ENCODE results near the gene SNRK.
A peak's percentile ranks its signal among the peaks of the same experiment; 100 is the strongest.

The SNRK gene

DNA sequence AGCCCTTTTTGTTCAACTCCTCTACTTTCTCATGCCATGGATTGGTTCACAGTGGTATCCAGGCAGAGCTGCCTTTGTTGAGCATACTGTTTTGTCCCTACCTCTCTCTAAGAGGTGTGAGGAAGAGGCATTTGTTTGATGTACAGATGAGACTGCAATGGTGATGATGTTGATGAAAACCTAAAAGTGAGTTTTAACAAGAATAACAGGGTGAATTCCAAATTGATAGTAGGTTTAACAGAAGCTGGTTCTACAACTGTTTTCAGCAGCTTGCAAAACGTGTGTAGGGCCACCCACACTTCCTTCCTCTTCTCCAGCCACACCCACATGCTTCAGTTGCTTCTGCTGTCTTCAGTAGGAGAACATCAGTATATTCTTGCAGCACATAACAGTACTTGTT, 10.2 kb downstream of the SNRK start:
- TF ChIP-seq, protein P1, sequence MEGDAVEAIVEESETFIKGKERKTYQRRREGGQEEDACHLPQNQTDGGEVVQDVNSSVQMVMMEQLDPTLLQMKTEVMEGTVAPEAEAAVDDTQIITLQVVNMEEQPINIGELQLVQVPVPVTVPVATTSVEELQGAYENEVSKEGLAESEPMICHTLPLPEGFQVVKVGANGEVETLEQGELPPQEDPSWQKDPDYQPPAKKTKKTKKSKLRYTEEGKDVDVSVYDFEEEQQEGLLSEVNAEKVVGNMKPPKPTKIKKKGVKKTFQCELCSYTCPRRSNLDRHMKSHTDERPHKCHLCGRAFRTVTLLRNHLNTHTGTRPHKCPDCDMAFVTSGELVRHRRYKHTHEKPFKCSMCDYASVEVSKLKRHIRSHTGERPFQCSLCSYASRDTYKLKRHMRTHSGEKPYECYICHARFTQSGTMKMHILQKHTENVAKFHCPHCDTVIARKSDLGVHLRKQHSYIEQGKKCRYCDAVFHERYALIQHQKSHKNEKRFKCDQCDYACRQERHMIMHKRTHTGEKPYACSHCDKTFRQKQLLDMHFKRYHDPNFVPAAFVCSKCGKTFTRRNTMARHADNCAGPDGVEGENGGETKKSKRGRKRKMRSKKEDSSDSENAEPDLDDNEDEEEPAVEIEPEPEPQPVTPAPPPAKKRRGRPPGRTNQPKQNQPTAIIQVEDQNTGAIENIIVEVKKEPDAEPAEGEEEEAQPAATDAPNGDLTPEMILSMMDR (IDR thresholded peaks at IDR 0.05; ENCODE audit: borderline replicate concordance, control extremely low read depth, extremely low read depth, insufficient read depth, missing control alignments): no peak
- in situ Hi-C loops (cut with MboI; ENCODE audit: low sequenced_read_pairs, unreplicated experiment): no loop called here
- peak; percentile 42 for DNase-seq (ENCODE audit: low spot score)

DNA sequence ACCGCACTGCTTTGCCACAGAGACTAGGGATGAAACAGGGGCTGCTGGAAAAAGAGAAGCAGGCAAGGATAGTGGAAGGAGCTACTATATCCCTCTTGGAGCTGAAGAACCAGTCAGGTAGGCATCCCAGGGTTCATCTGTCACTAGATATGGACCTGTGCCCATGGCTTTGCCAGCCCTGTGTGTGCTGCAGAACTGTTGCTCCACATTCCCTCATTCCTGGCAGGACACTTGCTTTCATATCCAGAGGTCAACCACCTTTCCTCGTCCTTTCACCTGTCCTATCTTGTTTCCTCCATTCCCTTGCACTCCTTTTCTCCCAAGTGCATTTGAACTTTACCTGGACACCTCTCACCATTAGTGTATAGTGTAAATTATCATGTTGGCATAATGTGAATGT, 12.0 kb downstream of the SNRK start:
- no peak for DNase-seq (ENCODE audit: low spot score)
- TF ChIP-seq, protein P1 (IDR thresholded peaks at IDR 0.05; ENCODE audit: borderline replicate concordance, control extremely low read depth, extremely low read depth, insufficient read depth, missing control alignments): no peak
- in situ Hi-C loops (cut with MboI; ENCODE audit: low sequenced_read_pairs, unreplicated experiment): no loop called here

DNA sequence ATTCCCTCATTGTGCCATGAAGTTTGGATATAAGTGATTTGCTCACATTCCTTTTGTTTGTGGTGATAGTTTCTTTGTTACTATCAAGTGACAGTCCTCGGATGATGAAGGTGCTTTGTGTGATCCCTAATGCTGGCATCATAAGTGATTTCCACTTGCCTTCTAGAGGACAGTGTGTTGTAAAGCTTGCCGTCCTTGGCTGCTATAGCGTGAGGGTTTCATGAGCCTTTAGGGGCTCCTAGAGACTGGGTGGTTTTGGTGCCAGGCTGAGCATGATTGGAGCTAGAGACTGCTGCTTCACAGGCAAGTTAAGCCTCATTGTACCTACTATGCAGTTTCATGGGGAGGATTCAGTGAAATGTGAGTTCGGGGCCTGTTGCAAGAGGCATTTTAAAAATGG, 12.4 kb downstream of the SNRK start:
- DNase-seq (ENCODE audit: low spot score): no peak
- in situ Hi-C loops (cut with MboI; ENCODE audit: low sequenced_read_pairs, unreplicated experiment): no loop called here
- TF ChIP-seq, protein P1 (IDR thresholded peaks at IDR 0.05; ENCODE audit: borderline replicate concordance, control extremely low read depth, extremely low read depth, insufficient read depth, missing control alignments): no peak

DNA sequence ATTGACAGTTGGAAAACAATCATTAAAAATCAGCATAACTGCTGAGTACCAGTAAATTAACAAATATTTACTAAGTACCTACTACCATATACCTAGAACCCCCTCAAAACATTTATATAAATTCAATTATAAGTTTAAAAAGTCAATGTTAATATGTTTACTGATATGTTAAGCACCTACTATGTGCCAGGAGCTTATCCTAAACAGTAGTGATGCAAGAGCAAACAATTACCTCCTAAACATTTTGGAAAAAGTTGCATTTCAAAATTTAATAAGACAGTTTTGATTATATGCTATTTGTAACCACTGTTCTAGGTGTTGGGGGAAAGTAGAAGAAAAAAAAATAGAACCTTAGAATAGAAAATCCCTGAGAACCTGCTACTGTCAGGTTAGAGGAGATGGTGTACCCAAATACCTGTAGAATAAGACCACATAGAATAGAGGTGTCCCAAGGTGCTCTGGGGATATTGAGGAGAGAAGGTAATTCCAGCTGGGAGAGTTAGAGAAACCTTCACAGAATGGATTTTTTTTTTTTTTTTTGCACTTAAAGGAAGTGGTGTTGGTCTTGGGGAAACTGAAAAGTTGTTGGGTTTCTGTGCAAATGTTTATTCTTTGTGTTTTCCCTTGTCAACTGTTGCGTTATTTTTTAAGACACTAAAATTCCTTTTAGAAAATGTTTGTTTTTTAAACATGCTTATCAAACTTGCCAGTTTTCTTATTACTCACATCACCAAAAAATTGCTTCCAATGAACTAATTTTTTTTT, 16.0 kb downstream of the SNRK start:
- in situ Hi-C loops (cut with MboI; ENCODE audit: low sequenced_read_pairs, unreplicated experiment): no loop called here
- no peak for DNase-seq (ENCODE audit: low spot score)
- TF ChIP-seq, protein P1 (IDR thresholded peaks at IDR 0.05; ENCODE audit: borderline replicate concordance, control extremely low read depth, extremely low read depth, insufficient read depth, missing control alignments): no peak

DNA sequence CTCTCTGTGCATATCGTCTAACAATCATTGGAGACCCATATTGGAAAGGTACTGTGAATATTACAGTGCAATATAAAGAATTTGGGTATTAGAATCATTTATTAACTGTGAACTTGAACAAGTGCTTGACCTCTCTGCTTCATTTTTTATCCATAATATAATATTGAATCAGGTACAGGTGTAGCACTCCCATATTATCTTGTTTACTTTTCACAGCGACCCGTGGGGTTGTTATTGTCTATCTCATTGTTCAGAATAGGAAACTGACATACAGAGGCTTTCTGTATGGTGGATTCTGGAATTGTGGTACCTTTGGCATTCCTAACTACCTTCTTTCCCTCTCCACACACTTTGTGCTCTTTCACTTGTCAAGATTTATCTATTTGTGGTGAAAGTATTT, 17.8 kb downstream of the SNRK start:
- in situ Hi-C loops (cut with MboI; ENCODE audit: low sequenced_read_pairs, unreplicated experiment): no loop called here
- TF ChIP-seq, protein P1 (IDR thresholded peaks at IDR 0.05; ENCODE audit: borderline replicate concordance, control extremely low read depth, extremely low read depth, insufficient read depth, missing control alignments): no peak
- no peak for DNase-seq (ENCODE audit: low spot score)

DNA sequence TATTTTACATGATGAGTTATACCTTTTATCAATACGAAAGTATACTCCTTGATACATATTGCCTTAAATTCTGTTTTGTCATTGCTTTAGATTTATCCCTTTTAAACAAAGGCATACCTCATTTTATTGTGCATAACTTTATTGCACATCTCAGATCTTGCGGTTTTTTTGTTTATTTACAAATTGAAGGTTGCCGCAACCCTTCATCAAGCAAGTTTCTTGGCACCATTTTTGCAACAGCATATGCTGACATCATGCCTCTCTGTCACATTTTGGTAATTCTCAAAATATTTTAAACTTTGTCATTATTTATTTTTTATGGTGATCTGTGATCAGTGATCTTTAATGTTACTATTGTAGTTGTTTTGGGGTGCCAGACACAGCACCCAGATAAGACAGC, 20.9 kb downstream of the SNRK start:
- in situ Hi-C loops (cut with MboI; ENCODE audit: low sequenced_read_pairs, unreplicated experiment): no loop called here
- DNase-seq (ENCODE audit: low spot score): no peak
- TF ChIP-seq, protein P1 (IDR thresholded peaks at IDR 0.05; ENCODE audit: borderline replicate concordance, control extremely low read depth, extremely low read depth, insufficient read depth, missing control alignments): no peak
